HuH-7.5 (cell line): Measurements from ENCODE around the gene CFAP299.

ENCODE experiments used
- DNase-seq: peaks from one replicate; pipeline ENCODE4 v3.0.0; 2011; ENCODE audit warnings: low spot score

CFAP299 gene

GRCh38 chr4:80839281-80839680, 503.8 kb downstream of the CFAP299 start:
- DNase-seq, result no peak

- no peak for DNase-seq
These were observed 504.3 kb downstream of the CFAP299 start for GRCh38 chr4:80839792-80840191.

GRCh38 chr4:80840396-80840795, 504.9 kb downstream of the CFAP299 start:
- DNase-seq, result no peak

- no peak for DNase-seq
These were observed 506.2 kb downstream of the CFAP299 start for GRCh38 chr4:80841587-80842281.

- DNase-seq, result no peak
These were observed 510.7 kb downstream of the CFAP299 start for GRCh38 chr4:80846210-80846609.

GRCh38 chr4:80852061-80852460, 516.5 kb downstream of the CFAP299 start:
- DNase-seq, result no peak

- no peak for DNase-seq
These were observed 538.0 kb downstream of the CFAP299 start for GRCh38 chr4:80873571-80873970.

GRCh38 chr4:80874979-80875378, 539.4 kb downstream of the CFAP299 start:
- DNase-seq, result no peak

GRCh38 chr4:80875642-80876041, 540.1 kb downstream of the CFAP299 start:
- no peak for DNase-seq

- no peak for DNase-seq
These were observed 541.3 kb downstream of the CFAP299 start for GRCh38 chr4:80876810-80877209.

GRCh38 chr4:80878218-80878617, 542.7 kb downstream of the CFAP299 start:
- no peak for DNase-seq

- DNase-seq, result no peak
These were observed 562.2 kb downstream of the CFAP299 start for GRCh38 chr4:80897537-80898303.

GRCh38 chr4:80900908-80901307, 565.4 kb downstream of the CFAP299 start:
- no peak for DNase-seq

- DNase-seq, result no peak
These were observed 567.5 kb downstream of the CFAP299 start for GRCh38 chr4:80903020-80903419.

GRCh38 chr4:80909938-80910337, 574.4 kb downstream of the CFAP299 start:
- DNase-seq, result no peak

GRCh38 chr4:80911458-80911857, 575.9 kb downstream of the CFAP299 start:
- DNase-seq, result no peak

- DNase-seq, result no peak
These were observed 576.8 kb downstream of the CFAP299 start for GRCh38 chr4:80912350-80912749.

- no peak for DNase-seq
These were observed 577.9 kb downstream of the CFAP299 start for GRCh38 chr4:80913381-80913780.

GRCh38 chr4:80916770-80917169, 581.2 kb downstream of the CFAP299 start:
- no peak for DNase-seq

- no peak for DNase-seq
These were observed 582.5 kb downstream of the CFAP299 start for GRCh38 chr4:80918004-80918403.

GRCh38 chr4:80921441-80921840, 585.9 kb downstream of the CFAP299 start:
- DNase-seq, result no peak

- no peak for DNase-seq
These were observed 587.4 kb downstream of the CFAP299 start for GRCh38 chr4:80922941-80923340.

- no peak for DNase-seq
These were observed 589.8 kb downstream of the CFAP299 start for GRCh38 chr4:80925293-80925692.

- no peak for DNase-seq
These were observed 590.9 kb downstream of the CFAP299 start for GRCh38 chr4:80926446-80926845.
